Right renal pelvis (tissue), 4 donors: Measurements from ENCODE around the gene TRAPPC10. TPM values are rescaled to one million over a fixed set of nuclear protein-coding genes. Genes with fewer than 3 reads are reported as not detected.
"Not testable (repeated sequence)": the region's sequence is repeated elsewhere in the genome, so short reads cannot be mapped to it uniquely, and the experiment has no call there.

Experiments used
- DNase-seq, 4 donors: peaks; one replicate each; pipeline ENCODE4 v3.0.0-alpha.2; 2013; ENCODE audit warnings: low read depth in 4 of 4, low spot score in 3 of 4, missing footprints in 1 of 4
- polyA plus RNA-seq, 4 donors: library from polyadenylated mRNA; unstranded; fragments of 120-200 nt; gene quantifications; one replicate each; pipeline ENCODE4 v1.2.1, GENCODE V29; 2013; ENCODE audit not compliant: insufficient read length in 4 of 4

TRAPPC10 gene
- polyA plus RNA-seq, 4 donors: 38.2 to 40.8 (median 39.4) TPM

DNA sequence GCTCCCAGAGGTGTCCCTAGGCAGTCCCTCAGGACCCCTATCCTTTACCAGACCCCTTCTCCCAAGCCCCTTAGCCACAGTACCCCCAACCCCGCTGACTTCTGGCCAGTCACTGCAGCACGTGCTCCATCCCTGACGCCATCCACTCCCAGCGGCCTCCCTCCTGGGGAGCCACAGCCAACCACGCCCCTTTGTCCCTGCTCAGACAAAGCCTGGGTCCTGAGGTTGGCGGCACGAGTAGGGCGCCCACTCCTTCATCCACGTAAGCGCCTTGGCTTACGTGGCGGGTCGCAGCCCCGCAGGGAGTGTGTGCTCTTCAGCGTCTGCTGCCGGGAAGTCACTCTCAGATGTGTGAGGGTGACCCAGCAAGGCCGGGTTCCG is 128.4 kb downstream of the TRAPPC10 start:
- not testable (repeated sequence) for DNase-seq

- DNase-seq: not testable (repeated sequence)
These were observed 130.4 kb downstream of the TRAPPC10 start for GRCh38 chr21:44142470-44142869.

- not testable (repeated sequence) for DNase-seq
These were observed 131.3 kb downstream of the TRAPPC10 start for GRCh38 chr21:44143380-44143779.

DNA sequence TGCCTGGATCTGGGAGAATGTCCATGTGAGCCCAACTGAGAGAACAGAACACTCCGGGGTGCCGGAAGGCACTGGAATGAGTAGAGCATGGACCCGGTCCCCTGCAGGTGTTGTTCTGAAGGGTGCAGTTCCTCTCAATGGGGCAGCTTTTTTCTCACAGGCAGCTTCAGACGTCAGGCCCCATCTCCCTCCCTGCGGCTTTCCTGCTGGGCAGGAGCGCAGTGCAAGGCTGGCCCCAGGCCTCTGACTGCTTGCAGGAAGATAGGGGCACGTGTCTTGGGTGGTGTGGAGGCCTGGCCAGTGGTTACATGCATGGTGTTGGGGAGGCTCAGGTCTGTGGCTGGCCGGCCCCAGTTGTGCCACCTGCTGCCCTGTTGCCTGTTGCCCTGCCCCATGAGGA is 131.9 kb downstream of the TRAPPC10 start:
- not testable (repeated sequence) for DNase-seq

GRCh38 chr21:44144784-44145602 is 132.9 kb downstream of the TRAPPC10 start:
- not testable (repeated sequence) for DNase-seq

GRCh38 chr21:44145616-44146015 is 133.5 kb downstream of the TRAPPC10 start:
- DNase-seq: not testable (repeated sequence)

DNA sequence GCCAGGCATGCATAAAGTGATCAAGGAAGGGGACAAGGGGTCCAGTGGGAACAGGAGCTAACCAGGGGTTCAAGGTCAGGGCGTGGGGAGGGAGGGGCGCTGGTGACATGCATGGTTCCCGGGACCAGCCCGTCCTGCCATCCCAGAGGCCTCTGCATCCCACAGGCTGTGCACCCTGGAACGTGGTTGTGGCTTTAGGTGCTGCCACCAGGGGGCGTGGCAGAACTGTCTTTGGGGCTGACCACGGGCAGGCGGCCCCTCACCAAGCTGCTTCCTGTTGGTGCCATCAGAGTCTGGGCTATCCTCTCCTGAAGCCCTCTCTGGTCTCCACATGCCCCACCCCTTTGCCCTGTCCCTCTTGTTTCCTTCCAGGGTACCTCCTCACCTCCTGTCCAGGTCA is 135.0 kb downstream of the TRAPPC10 start:
- DNase-seq: not testable (repeated sequence)

DNA sequence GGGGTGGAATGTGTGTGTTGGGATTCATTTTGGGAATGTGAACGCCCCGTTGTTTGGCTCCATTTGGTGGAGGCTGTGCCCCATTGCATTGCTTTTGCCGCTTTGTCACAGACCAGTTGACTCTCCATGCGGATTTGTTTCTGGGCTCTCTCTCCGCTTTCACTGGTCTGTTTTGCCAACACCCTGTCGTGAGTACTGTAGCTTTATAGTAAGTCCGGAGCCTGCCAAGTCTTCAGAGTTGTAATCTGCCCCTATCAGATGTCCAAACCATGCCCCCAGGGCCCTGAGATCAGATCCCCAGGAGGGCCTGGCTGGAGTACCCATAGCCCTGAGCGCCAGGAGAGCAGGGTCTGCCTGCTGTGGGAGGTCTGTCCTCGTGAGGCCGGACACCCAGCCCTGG is 138.1 kb downstream of the TRAPPC10 start:
- DNase-seq: not testable (repeated sequence)

DNA sequence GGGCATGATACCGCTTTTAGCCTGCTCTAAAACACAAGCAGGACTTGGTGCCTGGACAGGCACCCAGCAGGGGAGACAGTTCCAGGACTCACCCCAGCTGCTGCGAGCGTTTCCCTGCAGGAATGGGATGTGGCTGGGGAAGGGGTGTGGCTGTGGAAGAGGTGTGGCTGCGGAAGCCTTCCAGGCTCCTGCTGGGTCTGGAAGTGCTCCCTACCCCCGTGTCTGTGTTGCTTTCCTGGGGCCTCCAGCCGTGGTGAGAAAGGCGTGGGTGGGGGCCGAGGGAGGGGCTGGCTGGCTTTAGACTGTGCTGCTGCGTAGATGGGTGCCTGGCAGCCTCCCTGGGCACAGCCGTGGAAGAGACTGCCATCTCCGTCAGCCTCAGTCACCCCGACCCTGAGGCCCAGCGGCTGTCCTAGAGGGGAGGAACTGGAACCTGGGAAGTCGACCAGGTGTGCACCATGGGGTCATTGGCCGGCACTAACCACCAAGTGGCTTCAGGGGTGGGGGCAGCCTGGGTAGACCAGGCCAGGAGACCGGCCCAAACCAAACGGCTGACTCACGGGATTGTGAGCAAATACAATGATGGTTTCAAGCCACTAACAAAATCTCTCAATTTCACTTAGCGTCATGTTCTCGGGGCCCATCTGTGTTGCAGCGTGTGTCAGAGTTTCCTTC is 141.2 kb downstream of the TRAPPC10 start:
- not testable (repeated sequence) for DNase-seq

- DNase-seq: not testable (repeated sequence)
These were observed 141.8 kb downstream of the TRAPPC10 start for GRCh38 chr21:44153889-44154228.

DNA sequence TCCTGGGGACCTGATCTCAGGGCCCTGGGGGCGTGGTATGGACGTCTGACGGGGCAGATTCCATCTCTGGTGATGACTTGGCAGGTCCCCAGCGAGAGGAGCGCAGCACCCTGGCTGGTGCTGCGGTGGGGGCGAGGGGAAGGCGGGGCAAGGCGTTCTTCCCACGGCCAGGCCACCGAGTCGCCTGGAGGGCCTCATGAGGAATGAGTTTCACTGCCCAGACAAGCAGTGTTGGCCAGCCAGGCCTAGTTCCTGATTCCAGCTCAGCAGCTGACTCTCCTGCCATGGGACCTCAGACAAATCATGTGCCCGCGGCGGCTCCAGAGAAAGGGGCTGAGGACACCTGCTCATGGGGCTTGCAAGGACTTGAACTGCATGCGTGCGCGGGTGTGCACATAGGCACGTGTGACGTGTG is 142.7 kb downstream of the TRAPPC10 start:
- not testable (repeated sequence) for DNase-seq

DNA sequence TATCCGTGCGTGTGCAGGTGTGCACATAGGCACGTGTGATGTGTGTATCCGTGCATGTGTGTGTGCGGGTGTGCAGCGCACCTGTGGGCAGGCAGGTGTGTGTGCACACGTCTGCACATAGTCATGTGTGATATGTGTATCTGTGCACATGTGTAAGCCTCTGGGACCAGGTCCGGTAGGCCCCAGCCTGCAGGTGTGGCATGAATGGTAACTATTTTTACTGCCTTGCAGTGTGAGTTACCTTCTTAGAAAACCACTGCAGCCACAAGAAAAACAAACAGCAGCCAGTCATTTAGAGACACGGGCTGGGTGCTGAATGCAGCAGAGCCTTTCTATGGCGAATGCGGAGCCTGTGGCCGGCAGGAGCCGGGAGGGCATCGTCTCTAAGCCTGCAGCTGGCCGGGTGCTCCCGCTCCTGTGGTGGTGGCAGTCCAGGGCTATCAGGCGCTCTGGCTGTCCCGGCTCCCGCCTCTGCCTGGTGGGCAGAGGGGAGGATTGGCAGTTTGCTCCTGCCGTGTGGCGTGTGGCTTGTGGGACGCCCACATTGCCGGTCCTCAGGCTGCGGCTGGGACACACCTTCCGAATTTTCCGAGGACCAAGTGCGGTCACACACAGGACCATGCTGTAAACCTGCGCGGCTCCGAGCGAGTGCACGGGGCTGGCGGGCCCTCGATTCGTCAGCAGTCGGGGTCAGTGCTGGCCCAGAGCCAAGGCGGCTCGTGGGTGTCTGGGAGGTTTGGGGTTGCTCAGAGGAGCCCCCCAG is 143.3 kb downstream of the TRAPPC10 start:
- not testable (repeated sequence) for DNase-seq

DNA sequence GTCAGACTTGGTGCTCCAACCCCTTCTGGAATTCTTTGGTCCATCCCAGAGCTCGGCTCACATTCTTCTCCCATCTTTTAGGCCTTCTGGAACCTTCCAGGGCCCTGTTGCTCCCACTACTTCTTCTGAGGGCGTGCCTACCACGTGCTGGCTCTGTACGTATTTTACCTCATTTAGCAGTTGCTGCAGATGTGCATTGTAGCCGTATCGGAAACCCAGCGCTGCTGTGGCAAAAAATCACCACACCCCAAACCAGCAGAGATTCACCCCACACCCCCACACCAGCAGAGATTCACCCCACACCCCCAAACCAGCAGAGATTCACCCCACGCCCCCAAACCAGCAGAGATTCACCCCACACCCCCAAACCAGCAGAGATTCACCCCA is 143.9 kb downstream of the TRAPPC10 start:
- DNase-seq: not testable (repeated sequence)

Other genes starting within 250 kb of the TRAPPC10 start
- 10 to 100 TPM; 41.7 to 66.1 (median 51.2) TPM for gene CSTB, start 236.0 kb upstream of the TRAPPC10 start, polyA plus RNA-seq
- gene RRP1, start 222.7 kb upstream of the TRAPPC10 start, polyA plus RNA-seq: 10 to 100 TPM; 26.2 to 38.2 (median 30.1) TPM
- 10 to 100 TPM; 55.2 to 63.3 (median 59.4) TPM for gene AGPAT3, start 147.1 kb upstream of the TRAPPC10 start, polyA plus RNA-seq
- 10 to 100 TPM in 1 of 4 donors, 1 to 10 TPM in 3; 2.4 to 10.1 (median 5.5) TPM for gene PWP2, start 95.1 kb downstream of the TRAPPC10 start, polyA plus RNA-seq
- gene GATD3, start 121.4 kb downstream of the TRAPPC10 start, polyA plus RNA-seq: 10 to 100 TPM; 32.5 to 34.9 (median 33.0) TPM
- 10 to 100 TPM in 2 of 4 donors, 1 to 10 TPM in 2; 6.3 to 14.0 (median 9.1) TPM for gene ICOSLG, start 228.6 kb downstream of the TRAPPC10 start, polyA plus RNA-seq
- gene DNMT3L, start 249.6 kb downstream of the TRAPPC10 start, polyA plus RNA-seq: under 1 TPM in 2 of 4 donors, not detected in 2; 0.04 to 0.49 TPM